GM21360 (cell line): ENCODE results near the gene PREP.

ENCODE experiments used
- ATAC-seq: cut with Tn5 transposase; IDR thresholded peaks from one replicate; pipeline ENCODE4 v1.9.1; 2021; ENCODE audit warnings: mild to moderate bottlenecking, moderate library complexity; ENCODE audit not compliant: unreplicated experiment

Gene PREP

DNA sequence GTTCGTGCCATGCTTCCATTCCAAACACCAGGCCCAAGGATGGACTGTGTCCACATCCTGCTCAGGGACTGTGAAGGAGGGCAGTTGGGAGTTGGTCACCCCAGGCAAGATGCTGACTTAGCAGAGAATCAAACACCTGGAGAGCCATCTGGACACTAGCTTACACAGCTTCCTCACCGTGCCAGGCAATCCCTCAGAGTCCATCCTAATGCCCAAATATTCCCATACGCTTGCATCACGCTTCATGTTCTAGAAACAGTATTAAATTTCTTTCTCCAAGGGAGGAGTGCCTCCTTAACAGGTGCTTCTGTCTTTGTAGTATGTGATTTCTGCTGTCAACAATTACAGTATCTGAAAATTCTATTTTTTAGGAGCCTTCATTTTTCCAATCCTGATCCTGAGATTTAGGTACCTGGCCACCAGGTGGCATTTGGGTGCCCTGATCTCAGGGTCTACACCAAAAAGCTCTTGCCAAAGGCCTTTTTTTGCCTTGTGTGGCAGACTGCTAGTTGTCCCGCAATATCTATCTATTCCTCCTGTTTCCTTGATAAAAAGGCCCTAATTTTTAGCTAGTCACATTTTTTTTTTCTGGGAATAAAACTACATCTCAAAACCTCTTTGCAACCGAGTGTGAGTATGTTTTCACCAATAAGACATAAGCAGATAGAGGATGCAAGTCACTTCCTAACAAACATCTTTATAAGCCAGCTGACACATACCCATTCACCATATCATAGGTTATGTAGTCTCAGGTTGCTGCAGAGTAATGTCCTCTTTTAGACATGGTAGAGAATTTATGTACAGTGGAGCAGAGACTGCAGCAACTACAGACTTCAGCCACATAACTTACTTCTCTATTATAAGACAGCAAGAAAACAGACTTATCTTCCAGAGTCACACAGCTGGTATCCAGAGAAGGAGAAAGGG lies 85.0 kb downstream of the PREP start:
- ATAC-seq = no peak

DNA sequence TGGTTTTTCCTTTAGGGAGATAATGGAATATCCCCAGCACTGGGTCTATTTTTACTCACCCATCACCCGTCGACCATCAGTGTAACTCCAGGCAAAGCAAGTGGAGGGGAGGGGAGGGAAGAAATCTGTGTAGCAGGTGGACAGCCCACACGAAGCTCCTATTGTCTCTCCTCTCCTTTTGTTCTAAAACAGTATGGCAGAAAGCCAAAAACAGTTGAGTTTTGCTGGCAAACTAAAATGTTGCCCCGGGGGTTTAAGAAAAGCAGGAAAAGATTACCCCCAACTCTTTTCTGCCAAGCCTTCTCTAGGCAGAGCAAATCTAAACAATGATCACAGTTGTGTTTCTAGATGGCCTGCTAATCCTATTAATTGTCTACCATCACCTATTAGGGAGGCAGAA lies 89.7 kb downstream of the PREP start:
- no peak for ATAC-seq

DNA sequence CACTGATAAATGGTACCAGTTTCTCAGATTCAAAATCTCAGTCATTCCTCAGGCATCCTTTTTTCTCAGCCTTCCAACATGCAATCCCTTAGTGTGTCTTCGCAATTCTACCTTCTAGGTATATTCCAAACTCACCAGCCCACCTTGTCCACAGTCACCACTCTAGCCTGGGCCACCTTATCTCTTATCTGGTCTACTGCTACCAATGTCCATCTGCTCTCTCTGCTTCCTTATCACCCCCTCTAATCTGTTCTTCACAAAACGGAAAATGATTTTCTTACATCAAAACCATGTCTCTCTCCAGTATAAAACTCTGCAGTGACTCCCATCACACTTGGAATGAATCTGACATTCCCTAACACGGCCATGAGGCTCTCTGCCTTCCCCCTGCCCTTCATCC lies 91.9 kb downstream of the PREP start:
- ATAC-seq = no peak

DNA sequence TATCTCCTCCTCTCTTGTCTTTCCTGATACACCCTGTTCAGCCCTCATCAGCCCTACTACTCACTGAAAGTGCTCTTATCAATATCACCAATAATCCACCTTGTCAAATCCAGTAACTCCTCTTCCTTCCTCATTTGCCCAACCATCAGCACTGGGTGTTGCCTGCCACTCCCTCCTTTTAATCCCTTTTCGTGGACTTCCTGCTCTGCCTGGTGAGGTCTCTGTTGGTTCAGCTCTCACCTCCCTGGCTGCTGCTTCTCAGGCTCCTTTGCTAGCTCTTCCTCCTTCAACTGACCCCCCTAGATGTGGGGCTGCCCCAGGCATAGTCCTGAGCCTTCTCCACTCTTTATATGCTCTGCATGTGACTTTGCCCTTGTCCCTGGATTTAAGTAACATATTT lies 92.5 kb downstream of the PREP start:
- ATAC-seq = no peak

DNA sequence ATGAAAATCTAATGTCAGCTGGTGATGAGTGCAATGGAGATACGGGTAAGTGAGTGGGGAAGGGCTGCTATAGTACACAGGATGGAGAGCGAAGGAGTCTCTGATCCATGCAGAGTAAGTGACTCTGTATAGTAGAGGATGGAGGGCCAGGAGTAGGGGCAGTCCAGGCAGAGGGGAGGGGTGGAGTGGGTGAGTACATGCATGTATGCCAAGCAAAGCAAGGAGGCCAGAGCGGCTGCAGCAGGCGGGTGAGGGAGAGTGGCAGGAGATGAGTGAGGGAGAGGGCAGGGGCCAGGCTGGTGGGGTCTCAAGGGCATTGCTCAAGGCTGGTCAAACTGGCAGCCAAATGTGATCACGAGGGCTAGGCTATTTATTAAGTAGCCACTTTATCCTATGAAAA lies 94.0 kb downstream of the PREP start:
- no peak for ATAC-seq

DNA sequence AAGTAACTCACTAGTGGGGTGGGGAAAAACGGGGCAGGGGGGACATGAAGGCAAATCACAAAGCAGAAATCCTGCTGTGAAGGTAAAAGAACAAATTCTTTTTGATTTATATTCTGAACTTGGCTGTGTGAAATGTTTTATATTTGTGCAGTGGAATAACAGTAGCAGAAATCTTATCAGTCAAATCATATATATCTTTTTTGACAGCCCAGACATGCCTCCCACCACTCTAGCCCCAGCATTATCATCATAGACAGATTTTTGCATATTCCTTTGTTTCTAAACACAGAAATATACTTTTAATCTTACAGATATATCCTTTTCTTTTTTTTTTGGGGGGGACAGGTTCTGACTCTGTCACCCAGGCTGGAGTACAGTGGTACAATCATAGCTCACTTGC lies 97.4 kb downstream of the PREP start:
- no peak for ATAC-seq

DNA sequence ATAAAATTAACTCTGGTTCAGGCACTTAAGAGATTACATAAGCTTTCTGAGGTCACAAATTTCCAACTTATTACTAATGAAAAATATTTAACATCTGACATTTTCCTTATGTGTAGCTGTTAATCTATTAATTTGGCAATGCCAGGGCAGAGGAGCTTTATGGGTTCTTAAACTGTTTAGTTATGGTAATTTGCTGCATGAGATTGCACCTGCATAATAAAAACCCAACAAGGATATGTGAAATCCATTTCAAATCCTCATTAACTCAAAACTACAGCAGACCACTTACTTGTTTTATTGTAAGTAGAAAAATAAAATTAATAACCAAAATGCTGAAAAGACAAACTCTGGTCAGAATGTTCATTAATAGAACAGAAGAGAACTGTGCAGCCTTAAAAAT lies 98.1 kb downstream of the PREP start:
- ATAC-seq = no peak

DNA sequence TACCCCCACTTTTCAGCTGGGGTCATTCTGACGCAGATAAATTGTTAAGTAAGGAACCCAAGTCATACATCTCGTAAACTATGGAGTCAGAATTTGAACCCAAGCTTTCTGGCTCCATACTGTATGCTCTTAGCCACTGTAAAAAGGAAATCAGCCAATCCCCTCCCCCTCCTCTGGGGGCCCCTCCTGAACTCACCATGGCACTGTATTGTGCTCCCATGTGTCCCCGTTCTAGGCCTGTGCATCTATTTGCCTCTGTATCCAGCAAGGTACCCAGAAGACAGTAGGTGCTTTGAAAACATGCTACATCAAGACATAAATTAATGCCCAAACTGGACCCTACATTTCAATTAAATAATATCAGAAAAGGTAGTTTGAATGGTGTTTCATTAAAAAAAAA lies 98.5 kb downstream of the PREP start:
- no peak for ATAC-seq

DNA sequence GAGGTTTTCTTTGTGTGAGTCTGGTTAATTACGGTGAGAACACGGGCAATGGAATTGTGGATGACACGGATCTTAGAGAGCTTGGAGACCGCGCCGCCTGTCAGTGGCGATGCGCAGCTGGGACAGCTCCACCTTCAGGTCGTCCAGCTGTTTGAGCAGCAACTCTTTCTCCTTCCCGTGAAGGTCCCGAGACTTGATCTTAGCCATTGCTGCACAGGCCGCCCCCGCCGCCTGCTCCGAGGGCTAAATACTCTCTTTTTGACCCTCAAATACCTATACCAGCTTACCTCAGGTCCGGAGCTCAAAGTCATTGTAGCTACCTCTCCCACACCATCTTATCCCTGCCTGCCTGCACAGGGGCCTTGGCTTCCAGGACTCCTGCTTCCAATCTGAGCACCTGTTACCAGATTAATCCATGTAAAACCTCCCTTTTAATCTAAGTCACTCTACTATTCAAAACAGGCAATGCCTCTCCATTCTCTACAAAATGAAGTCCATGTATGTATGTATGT lies 100.2 kb downstream of the PREP start:
- no peak for ATAC-seq

DNA sequence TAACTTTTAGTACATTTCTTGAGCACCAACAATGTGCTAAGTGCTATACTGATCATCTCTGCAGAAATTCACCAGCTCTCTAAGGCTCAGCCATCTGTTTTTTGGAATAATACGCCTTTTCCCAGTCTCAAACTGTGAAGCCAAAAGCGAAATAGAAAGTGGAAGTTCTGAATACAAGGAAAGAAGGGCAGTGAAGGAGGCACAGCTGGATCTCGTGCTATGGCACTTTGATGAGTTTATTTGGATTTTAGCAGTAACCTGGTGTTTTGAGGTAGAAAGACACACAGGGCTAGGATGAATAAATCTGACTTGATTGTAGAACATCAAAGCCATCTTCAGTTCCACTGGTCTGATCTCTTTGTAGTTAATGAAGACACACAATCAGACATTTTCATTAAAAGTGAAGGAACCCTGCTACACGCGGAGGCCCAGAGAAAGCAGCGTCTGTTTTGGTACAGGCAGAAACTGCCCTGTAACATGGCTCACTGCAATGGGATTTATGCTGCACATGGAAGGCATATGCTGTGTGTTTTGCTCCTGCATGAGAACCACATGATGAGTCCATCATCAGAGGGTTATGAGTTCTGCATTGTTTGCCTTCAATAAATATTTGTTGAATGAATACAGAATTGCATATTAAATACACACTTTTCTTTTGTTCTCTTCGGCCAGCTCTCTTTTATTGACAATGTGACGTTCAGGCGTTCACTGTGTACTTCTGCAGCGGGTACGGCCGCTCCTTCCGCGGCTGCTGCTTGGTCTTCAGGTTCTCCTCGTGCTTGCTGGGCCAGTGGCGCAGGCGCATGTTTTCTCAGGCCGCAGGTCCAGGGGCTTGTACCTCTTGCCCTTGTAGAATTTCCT lies 100.9 kb downstream of the PREP start:
- no peak for ATAC-seq

DNA sequence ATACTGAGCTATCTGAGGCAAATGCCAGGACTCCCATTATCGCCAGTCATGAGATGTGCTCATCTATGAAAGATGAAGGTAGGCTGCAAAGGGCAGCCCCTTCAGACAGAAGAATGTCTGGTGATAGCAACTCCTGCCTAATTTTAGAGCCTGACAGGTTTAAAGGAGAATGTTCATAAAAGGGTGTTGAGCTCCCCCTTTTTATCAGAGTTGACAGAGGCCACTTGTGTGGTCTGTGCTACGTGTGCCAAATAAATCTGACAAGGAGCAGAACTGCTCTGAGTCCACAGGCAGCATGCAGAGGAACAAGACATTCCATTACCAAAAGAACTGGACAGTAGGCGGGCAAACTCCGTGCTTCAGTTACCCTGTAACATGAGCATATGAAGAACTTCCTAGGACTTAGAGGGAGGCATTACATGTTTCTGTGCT lies 101.8 kb downstream of the PREP start:
- ATAC-seq = no peak

DNA sequence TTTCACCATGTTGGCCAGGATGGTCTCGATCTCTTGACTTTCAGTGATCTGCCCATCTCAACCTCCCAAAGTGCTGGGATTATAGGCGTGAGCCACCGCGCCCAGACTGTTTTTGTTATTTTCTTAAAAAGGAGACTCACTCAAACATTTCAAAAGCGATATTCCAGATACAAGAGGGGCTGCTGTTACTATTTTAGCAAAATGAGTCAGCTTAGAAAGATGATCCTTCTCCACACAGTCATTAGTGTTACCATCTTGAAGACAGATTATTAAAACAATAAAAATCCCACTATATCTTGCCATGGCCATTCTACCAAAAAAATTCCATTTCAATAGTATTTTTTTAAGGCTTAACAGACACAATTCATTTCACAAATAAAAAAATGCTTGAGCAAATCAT lies 102.8 kb downstream of the PREP start:
- ATAC-seq = no peak

DNA sequence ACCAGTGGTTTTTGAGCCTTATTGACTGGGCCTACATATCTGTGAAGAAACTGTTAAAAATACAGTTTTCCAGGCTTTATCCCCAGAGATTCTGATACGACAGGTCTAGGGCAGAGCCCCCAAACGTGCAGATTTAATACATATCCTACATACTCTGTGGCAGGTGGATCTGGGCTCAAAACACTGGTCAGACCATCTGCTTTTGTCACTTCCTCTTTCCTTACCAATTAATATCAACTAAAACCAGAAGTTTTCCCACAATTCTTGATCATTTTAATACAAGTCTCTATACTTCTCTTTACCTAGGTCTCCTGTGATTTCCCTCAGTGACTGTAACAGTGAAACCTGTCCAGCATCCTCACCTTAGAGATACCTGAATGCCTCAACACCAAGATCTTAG lies 108.8 kb downstream of the PREP start:
- ATAC-seq = no peak

DNA sequence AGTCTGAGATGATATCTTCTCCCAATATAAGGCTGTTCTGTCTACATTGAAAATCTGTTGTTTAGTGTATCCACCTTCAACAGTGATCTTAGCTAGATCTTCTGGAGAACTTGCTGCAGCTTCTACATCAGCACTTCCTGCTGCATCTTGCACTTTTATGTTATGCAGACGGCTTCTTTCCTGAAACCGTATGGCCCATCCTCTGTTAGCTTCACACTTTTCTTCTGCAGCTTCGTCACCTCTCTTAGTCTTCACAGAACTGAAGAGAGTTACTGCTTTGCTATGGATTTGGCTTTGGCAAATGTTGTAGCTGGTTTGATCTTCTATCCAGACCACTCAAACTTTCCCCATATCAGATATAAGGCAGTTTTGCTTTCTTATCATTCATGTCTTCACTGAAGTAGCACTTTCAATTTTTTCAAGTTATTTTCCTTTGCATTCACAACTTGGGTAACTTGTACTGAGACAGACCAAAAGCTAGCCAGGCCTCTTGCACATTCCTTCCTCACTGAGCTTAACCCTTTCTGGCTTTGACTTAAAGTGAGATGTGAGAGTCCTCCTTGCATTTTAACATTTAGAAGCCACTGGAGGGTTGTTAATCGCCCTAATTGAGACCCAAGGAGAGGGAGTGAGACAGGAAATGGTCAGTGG lies 110.1 kb downstream of the PREP start:
- ATAC-seq = no peak

DNA sequence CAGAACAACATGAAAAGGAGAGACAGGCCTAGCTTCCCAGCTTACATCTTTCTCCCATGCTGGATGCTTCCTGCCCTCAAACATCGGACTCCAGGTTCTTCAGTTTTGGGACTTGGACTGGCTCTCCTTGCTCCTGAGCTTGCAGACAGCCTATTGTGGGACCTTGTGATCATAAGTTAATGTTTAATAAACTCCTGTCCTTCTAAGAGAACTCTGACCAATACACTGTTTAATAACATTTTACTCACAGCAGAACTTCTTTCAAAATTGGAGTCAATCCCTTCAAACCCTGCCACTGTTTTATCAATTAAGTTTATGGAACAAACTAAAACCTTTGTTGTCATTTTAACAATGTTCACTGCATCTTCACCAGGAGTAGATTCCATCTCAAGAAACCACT lies 111.4 kb downstream of the PREP start:
- no peak for ATAC-seq

DNA sequence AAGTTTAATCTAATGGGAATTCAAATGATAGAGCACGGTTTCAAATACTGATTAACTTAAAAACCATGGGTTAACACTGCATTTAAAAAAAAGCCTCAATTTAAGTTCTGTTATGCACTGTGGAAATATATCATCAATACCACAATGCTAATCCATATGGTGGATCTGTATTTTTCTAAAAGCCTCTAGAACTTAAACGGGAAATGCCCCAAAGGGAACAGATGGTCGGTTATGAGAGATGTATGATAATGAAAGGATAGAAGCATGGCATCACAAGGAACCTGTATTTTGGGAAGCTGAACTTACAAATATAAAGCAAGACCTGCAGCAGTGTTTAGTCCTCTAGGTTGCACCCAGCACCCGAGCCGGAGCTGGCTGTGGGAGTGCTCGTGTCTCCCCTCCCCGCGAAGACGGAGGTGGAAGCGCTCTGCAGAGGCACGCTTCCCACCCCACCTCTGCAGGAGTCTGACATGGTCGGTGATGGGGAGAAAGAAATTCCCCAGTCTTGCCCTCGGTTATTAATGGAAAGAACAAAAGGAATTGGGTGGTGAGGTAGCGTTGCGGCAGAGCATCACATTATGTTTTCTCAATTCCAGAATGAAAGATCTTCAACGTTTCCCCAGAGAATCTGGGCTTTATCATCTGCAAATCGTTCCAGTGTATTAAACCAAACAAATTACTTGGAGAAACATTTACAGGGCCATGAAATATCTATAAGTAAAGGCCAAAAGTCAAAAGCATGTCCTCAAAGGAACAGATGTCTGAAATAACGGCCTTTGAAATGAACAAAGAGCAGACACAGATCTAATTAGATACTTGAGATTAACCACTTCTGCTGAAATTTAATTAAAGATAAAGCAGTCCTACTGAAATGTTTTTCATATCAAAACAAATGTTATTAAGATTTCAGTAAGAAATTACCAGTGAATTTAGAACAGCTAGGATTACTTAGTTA lies 120.0 kb downstream of the PREP start:
- no peak for ATAC-seq

DNA sequence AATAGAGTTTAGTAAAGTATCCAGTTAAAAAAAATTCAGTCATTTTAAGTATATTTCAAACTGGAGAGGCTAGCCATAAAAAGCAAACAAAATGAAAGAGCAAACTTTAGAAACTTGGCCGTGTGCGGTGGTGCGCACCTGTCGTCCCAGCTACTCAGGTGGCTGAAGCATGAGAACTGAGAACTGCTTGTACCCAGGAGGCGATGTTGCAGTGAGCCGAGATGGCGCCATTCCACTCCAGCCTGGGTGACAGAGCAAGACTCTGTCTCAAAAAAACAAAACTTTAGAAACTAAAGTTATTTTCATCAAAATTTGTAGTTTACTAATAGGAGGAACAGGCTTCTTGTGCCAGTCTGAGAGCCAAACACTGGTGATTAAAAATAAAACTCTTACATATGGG lies 122.8 kb downstream of the PREP start:
- ATAC-seq = no peak

DNA sequence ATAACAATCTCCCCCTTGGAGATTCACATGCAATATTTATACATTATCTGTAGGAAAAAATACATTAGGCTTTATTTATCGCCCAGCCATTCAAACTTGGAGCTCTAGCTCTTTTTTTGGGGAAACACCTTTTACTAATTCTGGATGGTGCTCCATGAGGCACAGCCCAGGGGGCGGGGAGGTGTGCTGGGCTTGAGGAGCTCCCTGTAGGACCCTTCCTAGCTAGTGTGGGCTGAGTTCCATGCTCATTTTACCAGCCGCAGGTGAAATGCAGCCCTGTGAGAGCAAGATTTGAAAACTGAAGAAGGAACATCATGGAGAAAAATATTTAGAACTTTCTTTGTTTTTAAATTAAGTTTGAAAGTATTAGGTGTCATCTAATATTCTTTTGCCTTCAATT lies 123.4 kb downstream of the PREP start:
- no peak for ATAC-seq

DNA sequence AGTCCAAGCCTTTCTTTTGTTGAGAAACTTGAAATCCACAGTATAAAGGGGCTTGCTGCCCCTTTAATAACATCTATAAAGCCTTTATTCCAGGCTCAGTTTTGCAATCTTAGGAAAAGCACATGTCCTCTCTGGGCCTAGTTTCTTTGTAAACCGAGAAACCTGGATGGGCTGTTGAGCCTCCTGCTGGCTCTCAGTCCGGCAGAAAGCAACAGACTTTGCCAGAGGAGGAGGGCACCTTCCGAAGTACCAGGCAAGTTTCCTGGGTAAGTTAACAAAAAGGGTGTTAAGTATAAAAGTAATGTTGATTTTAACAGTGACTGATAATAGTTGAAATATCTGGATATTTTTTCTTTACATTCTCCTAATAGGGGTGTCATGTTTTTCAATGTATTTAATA lies 124.1 kb downstream of the PREP start:
- ATAC-seq = no peak

DNA sequence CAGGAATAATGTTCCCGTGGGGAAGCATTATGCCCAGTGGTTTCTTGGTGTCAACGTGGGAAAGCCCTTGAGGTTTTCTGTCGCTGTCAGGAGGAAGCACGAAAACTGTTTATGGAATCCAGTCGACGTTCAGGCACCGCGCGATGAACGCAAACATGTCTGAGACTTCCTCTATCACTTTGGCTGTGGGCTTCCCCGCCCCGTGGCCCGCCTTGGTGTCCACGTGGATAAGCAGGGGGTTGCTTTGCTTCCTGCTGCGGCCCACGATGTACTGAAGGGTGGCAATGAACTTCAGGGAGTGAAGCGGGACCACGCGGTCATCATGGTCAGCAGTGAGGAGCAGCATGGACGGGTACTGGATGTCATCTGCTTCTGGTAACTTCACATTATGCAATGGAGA lies 124.8 kb downstream of the PREP start:
- ATAC-seq = no peak
